ENCODE results near the gene ARVCF.
"Not testable (repeated sequence)": the region's sequence is repeated elsewhere in the genome, so short reads cannot be mapped to it uniquely, and the experiment has no call there.

The ARVCF gene

DNA sequence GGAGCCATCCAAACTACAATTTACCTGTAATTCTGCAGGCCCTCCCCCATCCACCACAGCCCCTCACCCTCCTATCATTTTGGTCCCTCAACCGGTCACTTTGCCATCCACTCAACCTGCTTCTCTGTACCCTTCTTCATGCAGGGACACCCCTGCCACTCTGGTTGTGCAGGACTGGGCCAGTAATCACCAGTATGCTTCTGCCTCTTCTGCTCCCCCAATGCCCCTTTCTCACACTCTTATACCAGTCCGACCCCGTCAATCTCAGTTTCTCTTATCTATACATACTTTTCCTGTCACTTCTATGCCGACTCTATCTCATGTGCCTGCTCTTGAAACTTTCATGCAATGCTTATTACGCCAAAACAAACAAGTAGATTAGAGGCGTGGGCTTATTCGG lies 80.1 kb downstream of the ARVCF start:
- peaks cover 4% of the 10 kb centered on the region for H3K4me1 ChIP-seq
- H3K27ac ChIP-seq: no peak overlapping the region
- no peaks in the 10 kb centered on the region for H3K79me2 ChIP-seq
- no peaks in the 10 kb centered on the region for H3K9me3 ChIP-seq (ENCODE audit: control insufficient read depth, low read length)
- no peak overlapping the region for H3K4me2 ChIP-seq (ENCODE audit: low read length)
- H3K36me3 ChIP-seq (ENCODE audit: control insufficient read depth, insufficient read depth, low read length): no peaks in the 10 kb centered on the region
- no peak overlapping the region for H2AFZ ChIP-seq
- TF ChIP-seq, protein P1, sequence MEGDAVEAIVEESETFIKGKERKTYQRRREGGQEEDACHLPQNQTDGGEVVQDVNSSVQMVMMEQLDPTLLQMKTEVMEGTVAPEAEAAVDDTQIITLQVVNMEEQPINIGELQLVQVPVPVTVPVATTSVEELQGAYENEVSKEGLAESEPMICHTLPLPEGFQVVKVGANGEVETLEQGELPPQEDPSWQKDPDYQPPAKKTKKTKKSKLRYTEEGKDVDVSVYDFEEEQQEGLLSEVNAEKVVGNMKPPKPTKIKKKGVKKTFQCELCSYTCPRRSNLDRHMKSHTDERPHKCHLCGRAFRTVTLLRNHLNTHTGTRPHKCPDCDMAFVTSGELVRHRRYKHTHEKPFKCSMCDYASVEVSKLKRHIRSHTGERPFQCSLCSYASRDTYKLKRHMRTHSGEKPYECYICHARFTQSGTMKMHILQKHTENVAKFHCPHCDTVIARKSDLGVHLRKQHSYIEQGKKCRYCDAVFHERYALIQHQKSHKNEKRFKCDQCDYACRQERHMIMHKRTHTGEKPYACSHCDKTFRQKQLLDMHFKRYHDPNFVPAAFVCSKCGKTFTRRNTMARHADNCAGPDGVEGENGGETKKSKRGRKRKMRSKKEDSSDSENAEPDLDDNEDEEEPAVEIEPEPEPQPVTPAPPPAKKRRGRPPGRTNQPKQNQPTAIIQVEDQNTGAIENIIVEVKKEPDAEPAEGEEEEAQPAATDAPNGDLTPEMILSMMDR (IDR thresholded peaks at IDR 0.05): no peak
- no peak overlapping the region for H3K9ac ChIP-seq
- no peak overlapping the region for H3K4me3 ChIP-seq (ENCODE audit: low read depth, low read length)
- H3K27me3 ChIP-seq (ENCODE audit: control insufficient read depth, insufficient read depth, low read length): no peaks in the 10 kb centered on the region

DNA sequence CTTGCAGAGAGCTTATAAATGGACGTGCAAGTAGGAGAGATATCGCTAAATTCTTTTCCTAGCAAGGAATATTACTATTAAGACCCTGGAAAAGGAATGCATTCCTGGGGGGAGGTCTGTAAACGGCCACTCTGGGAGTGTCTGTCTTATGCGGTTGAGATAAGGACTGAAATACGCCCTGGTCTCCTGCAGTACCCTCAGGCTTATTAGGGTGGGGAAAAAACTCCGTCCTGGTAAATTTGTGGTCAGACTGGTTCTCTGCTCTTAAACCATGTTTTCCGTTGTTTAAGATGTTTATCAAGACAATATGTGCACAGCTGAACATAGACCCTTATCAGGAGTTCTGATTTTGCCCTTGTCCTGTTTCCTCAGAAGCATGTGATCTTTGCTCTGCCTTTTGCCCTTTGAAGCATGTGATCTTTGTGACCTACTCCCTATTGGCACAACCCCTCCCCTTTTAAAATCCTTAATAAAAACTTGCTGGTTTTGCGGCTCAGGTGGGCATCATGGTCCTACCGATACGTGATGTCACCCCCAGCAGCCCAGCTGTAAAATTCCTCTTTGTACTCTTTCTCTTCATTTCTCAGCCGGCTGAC lies 81.4 kb downstream of the ARVCF start:
- not testable (repeated sequence) for H3K4me3 ChIP-seq (ENCODE audit: low read depth, low read length); H3K4me2 ChIP-seq (ENCODE audit: low read length); H3K27ac ChIP-seq; H3K9ac ChIP-seq; H3K4me1 ChIP-seq; H3K9me3 ChIP-seq (ENCODE audit: control insufficient read depth, low read length); H3K36me3 ChIP-seq (ENCODE audit: control insufficient read depth, insufficient read depth, low read length); H3K79me2 ChIP-seq; H3K27me3 ChIP-seq (ENCODE audit: control insufficient read depth, insufficient read depth, low read length); H2AFZ ChIP-seq

GRCh38 chr22:19933341-19934241 lies 83.0 kb downstream of the ARVCF start:
- H2AFZ ChIP-seq: no peak overlapping the region
- H3K4me3 ChIP-seq (ENCODE audit: low read depth, low read length): no peak overlapping the region
- no peak overlapping the region for H3K9ac ChIP-seq
- no peak overlapping the region for H3K4me2 ChIP-seq (ENCODE audit: low read length)
- no peaks in the 10 kb centered on the region for H3K36me3 ChIP-seq (ENCODE audit: control insufficient read depth, insufficient read depth, low read length)
- no peak overlapping the region for H3K27ac ChIP-seq
- H3K79me2 ChIP-seq: no peaks in the 10 kb centered on the region
- TF ChIP-seq, protein P1 (IDR thresholded peaks at IDR 0.05): no peak
- H3K4me1 ChIP-seq: peaks cover 4% of the 10 kb centered on the region
- no peaks in the 10 kb centered on the region for H3K9me3 ChIP-seq (ENCODE audit: control insufficient read depth, low read length)
- no peaks in the 10 kb centered on the region for H3K27me3 ChIP-seq (ENCODE audit: control insufficient read depth, insufficient read depth, low read length)

DNA sequence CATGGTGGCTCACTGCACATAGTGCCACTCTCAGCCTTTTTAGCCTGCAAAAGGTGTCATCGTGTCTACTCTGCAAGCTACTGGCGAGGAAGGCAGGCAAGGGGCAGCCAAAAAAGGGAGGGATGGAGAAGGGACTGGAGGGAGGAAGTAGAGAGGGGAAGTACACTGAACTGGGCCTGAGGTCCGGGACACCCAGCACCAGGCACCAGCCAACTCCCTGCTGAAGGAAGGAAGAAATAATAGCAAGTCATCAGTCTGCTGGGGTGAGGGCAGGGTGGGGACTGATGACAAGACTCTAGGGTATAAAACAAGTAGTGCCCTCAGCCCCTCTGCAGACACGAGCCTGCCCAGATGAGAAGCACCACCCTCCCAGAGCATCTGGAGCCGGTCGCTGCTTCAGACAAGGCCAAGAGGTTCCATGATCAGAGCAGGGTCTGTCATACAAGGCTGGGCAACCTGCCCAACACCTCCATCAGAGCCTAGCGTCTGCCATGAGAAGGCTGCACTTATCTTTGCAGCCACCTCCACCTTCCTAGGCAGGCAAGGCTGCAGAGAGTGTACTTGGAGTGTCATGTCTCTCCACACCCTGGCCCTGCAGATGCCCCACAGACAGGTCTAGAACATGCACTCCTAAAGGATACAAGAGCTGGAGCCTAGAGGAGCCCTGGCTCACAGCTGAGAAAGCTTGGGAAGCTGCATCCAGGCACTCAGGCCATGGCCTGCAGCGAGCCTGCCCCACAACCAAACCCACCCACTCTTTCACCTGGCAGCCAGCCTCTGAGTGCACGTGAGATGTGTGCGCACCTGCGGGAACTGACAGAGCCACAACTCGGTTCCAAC lies 84.0 kb downstream of the ARVCF start:
- no peak overlapping the region for H3K9ac ChIP-seq
- H3K4me2 ChIP-seq (ENCODE audit: low read length): no peak overlapping the region
- H3K27ac ChIP-seq: no peak overlapping the region
- H3K4me3 ChIP-seq (ENCODE audit: low read depth, low read length): no peak overlapping the region
- no peaks in the 10 kb centered on the region for H3K9me3 ChIP-seq (ENCODE audit: control insufficient read depth, low read length)
- H3K36me3 ChIP-seq (ENCODE audit: control insufficient read depth, insufficient read depth, low read length): no peaks in the 10 kb centered on the region
- no peak overlapping the region for H2AFZ ChIP-seq
- H3K79me2 ChIP-seq: no peaks in the 10 kb centered on the region
- TF ChIP-seq, protein P1 (IDR thresholded peaks at IDR 0.05): no peak
- H3K4me1 ChIP-seq: peaks cover 4% of the 10 kb centered on the region
- H3K27me3 ChIP-seq (ENCODE audit: control insufficient read depth, insufficient read depth, low read length): no peaks in the 10 kb centered on the region

DNA sequence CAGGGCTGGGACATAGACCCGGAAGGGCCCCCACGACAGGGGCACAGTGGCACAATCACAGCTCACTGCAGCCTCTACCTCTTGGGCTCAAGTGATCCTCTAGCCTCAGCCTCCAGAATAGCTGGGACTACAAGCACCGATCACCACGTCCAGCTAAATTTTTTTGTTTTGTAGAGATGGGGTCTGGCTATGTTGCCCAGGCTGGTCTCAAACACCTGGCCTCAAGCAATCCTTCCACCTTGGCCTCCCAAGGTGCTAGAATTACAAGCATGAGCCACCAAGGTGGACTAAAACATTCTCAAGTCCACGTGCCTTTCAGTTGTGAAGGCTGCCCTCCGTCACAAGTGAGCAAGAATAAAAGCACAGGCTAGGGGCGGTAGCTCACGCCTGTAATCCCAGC lies 85.1 kb downstream of the ARVCF start:
- no peak overlapping the region for H3K4me3 ChIP-seq (ENCODE audit: low read depth, low read length)

More for the DNA sequence above, 85.1 kb downstream of the ARVCF start:
- TF ChIP-seq, protein P1 (IDR thresholded peaks at IDR 0.05): no peak
- Histone ChIP-seq H3K27me3 (ENCODE audit: control insufficient read depth, insufficient read depth, low read length) (no peaks in the 10 kb centered on the region), H3K4me2 (ENCODE audit: low read length) (no peak overlapping the region), H3K79me2 (no peaks in the 10 kb centered on the region), H3K4me1 (peaks cover 4% of the 10 kb centered on the region), H3K27ac (no peak overlapping the region), H3K36me3 (ENCODE audit: control insufficient read depth, insufficient read depth, low read length) (no peaks in the 10 kb centered on the region), H3K9me3 (ENCODE audit: control insufficient read depth, low read length) (no peaks in the 10 kb centered on the region), H3K9ac (no peak overlapping the region), H2AFZ (no peak overlapping the region)
